Panc1 (cell line): Measurements from ENCODE around the gene VCP. TPM values are rescaled to one million over a fixed set of nuclear protein-coding genes. Genes with fewer than 3 reads are reported as not detected.

Source experiments
- ATAC-seq: fragments of 200-7000 bp; cut with Tn5 transposase; 2 replicates; pipeline ENCODE4 v1.9.1; 2020; ENCODE audit warnings: mild to moderate bottlenecking, moderate library complexity
- BruUV-seq: library from RNA; stranded (reverse); fragments of 400-500 nt; replicated peaks from 2 replicates; lab custom pipeline; 2021; lab: Mats Ljungman, UMichigan
- CTCF ChIA-PET: fragments of 300-600 bp; sonication (Branson Sonifier 250); formaldehyde crosslinking; loops from one replicate; lab custom pipeline; 2022; ENCODE audit warnings: antibody characterized with exemption; lab: Charles Lee
- POLR2A ChIA-PET: fragments of 300-600 bp; sonication (Branson Sonifier 250); formaldehyde crosslinking; loops from one replicate; lab custom pipeline; 2022; ENCODE audit warnings: antibody characterized with exemption; lab: Charles Lee
- DNase-seq: peaks from one replicate; pipeline ENCODE4 v3.0.0-alpha.2; 2010; ENCODE audit warnings: low read depth, low spot score
- H3K27ac ChIP-seq: 2 replicates; pipeline ENCODE4 v1.5.1; 2011; ENCODE audit warnings: mild to moderate bottlenecking, low read length, inconsistent platforms
- H3K27me3 ChIP-seq: fragments of 200-500 bp; sonication (Bioruptor generic); 2 replicates; pipeline ENCODE4 v1.6.0; 2014; ENCODE audit warnings: low read length, inconsistent platforms; ENCODE audit not compliant: control insufficient read depth, insufficient read depth
- H3K36me3 ChIP-seq: fragments of 200-500 bp; sonication (Bioruptor generic); 2 replicates; pipeline ENCODE4 v1.5.1; 2014; ENCODE audit warnings: inconsistent platforms, mild to moderate bottlenecking, low read length, moderate library complexity; ENCODE audit not compliant: control insufficient read depth, insufficient read depth
- H3K4me1 ChIP-seq: 2 replicates; pipeline ENCODE4 v1.5.1; 2011; ENCODE audit warnings: inconsistent platforms, mild to moderate bottlenecking, low read length, moderate library complexity; ENCODE audit not compliant: control insufficient read depth, insufficient read depth
- H3K4me3 ChIP-seq, 2 experiments: 2 replicates each; pipeline ENCODE4 v1.5.1; 2011 to 2012; ENCODE audit warnings: low read depth in 2 of 2, low read length in 2 of 2, mild to moderate bottlenecking in 2 of 2, inconsistent platforms in 1 of 2, moderate library complexity in 1 of 2
- H3K9me3 ChIP-seq: fragments of 200-500 bp; sonication (Bioruptor generic); 2 replicates; pipeline ENCODE4 v1.5.1; 2014; ENCODE audit warnings: low read depth, mild to moderate bottlenecking, inconsistent platforms, low read length, moderate library complexity; ENCODE audit not compliant: control insufficient read depth, insufficient read depth
- CTCF ChIP-seq: fragments of 450-650 bp; IDR thresholded peaks from 2 replicates; pipeline ENCODE4 v1.5.1; 2017; ENCODE audit warnings: mild to moderate bottlenecking
- POLR2AphosphoS5 ChIP-seq: IDR thresholded peaks from 2 replicates; pipeline ENCODE4 v1.6.1; 2012; ENCODE audit warnings: mild to moderate bottlenecking, low read depth, low read length, moderate library complexity
- REST ChIP-seq, 2 experiments: IDR thresholded peaks; 2 replicates each; pipeline ENCODE4 v1.6.1; 2011 to 2012; ENCODE audit warnings: low read depth in 2 of 2, control low read depth in 1 of 2, low read length in 1 of 2, mild to moderate bottlenecking in 1 of 2, moderate library complexity in 1 of 2; ENCODE audit not compliant: insufficient read depth in 1 of 2
- SIN3A ChIP-seq: IDR thresholded peaks from 2 replicates; pipeline ENCODE4 v1.6.1; 2012; ENCODE audit warnings: low read depth, mild to moderate bottlenecking, low read length, moderate library complexity, borderline replicate concordance; ENCODE audit not compliant: insufficient read depth
- TCF7L2 ChIP-seq: IDR thresholded peaks from 2 replicates; pipeline ENCODE4 v1.6.1; 2011; ENCODE audit warnings: mild to moderate bottlenecking, low read depth, low read length, inconsistent platforms
- in situ Hi-C: cut with HindIII; loops from 2 replicates; pipeline ENCODE4 v1.10.0; 2016; ENCODE audit warnings: low sequenced_read_pairs, low pct_unique_long_range_greater_than_20kb
- intact Hi-C: fragments of 100-400 bp; cut with micrococcal nuclease; formaldehyde crosslinking; loops from one replicate; pipeline ENCODE4 v1.10.0; 2022; ENCODE audit not compliant: unreplicated experiment
- total RNA-seq: library from RNA; stranded (reverse); gene quantifications from one replicate; pipeline ENCODE4 v1.2.1, GENCODE V29; 2021; ENCODE audit not compliant: unreplicated experiment

The VCP gene
- total RNA-seq, 1 experiment from 2014 or later, result 472 TPM

- Histone ChIP-seq H3K4me3 (no peak overlapping the region), H3K4me1 (peaks cover 12% of the 10 kb centered on the region), H3K9me3 (no peaks in the 10 kb centered on the region), H3K27me3 (no peaks in the 10 kb centered on the region), H3K36me3 (no peaks in the 10 kb centered on the region), H3K27ac (no peak overlapping the region)
- intact Hi-C loops, result no loop called here
- BruUV-seq, result no TSS peak
- DNase-seq (no peak), ATAC-seq (no peak)
- TF ChIP-seq CTCF, result no peak
- TF ChIP-seq TCF7L2, result no peak
- no peak for TF ChIP-seq REST (IDR thresholded peaks at IDR 0.05; ENCODE audit: insufficient read depth in 1 of 2, low read depth in 2 of 2, low read length in 1 of 2)
- TF ChIP-seq POLR2AphosphoS5, result no peak
- in situ Hi-C loops, result no loop called here
- ChIA-PET POLR2A (no interaction called here), CTCF (no interaction called here)
Measured at GRCh38 chr9:35028341-35028740, 44.1 kb downstream of the VCP start.

- no peaks in the 10 kb centered on the region for H3K36me3 ChIP-seq
- DNase-seq, result no peak
- CTCF ChIA-PET, result no interaction called here
- TF ChIP-seq REST (IDR thresholded peaks at IDR 0.05; ENCODE audit: insufficient read depth in 1 of 2, low read depth in 2 of 2, low read length in 1 of 2) (no peak), CTCF (no peak), TCF7L2 (no peak), SIN3A (no peak), POLR2AphosphoS5 (no peak)
- no peak overlapping the region for H3K27ac ChIP-seq
- intact Hi-C loops (no loop called here), in situ Hi-C loops (no loop called here)
- BruUV-seq, result no TSS peak
- H3K4me1 ChIP-seq, result peaks cover 12% of the 10 kb centered on the region
- no peaks in the 10 kb centered on the region for H3K27me3 ChIP-seq
- H3K9me3 ChIP-seq, result no peaks in the 10 kb centered on the region
- ATAC-seq, result no peak
- no peak overlapping the region for H3K4me3 ChIP-seq
- POLR2A ChIA-PET, result interaction anchor here (0.7 kb wide), 1 partner anchor 67 kb away, joined by 11 read pairs; no protein-coding TSS in a partner anchor
Measured at GRCh38 chr9:35027860-35028259, 44.6 kb downstream of the VCP start.
